ENCODE measurements around the gene KCNJ6. TPM values are rescaled to one million over a fixed set of nuclear protein-coding genes. Genes with fewer than 3 reads are reported as not detected.

The KCNJ6 gene
- total RNA-seq, 1 donor from 2014 or later, result not detected

GRCh38 chr21:37575580-37575979 lies 340.7 kb downstream of the KCNJ6 start:
- no peak for TF ChIP-seq EZH2 (IDR thresholded peaks at IDR 0.05)
- TF ChIP-seq EZH2phosphoT487 (IDR thresholded peaks at IDR 0.05), result no peak
- TF ChIP-seq CTCF (IDR thresholded peaks at IDR 0.05), result no peak
- no peaks in the 10 kb centered on the region for H4K20me1 ChIP-seq (ENCODE audit: low read depth)
- no peaks in the 10 kb centered on the region for H3K79me2 ChIP-seq (ENCODE audit: low read depth)
- no peaks in the 10 kb centered on the region for H3K4me1 Mint-ChIP-seq
- no peaks in the 10 kb centered on the region for H3K36me3 Mint-ChIP-seq
- DNase-seq (ENCODE audit: low spot score), result no peak
- no peaks in the 10 kb centered on the region for H3K27me3 ChIP-seq
- no peak overlapping the region for H2AFZ ChIP-seq (replicated peaks)
- no peak overlapping the region for H3K9ac ChIP-seq
- peaks cover 9% of the 10 kb centered on the region for H3K36me3 ChIP-seq
- H3K4me2 ChIP-seq, result no peak overlapping the region
- H3K4me1 ChIP-seq, result no peaks in the 10 kb centered on the region
- no peak overlapping the region for H3K4me3 Mint-ChIP-seq
- peaks cover 10% of the 10 kb centered on the region for H3K27me3 Mint-ChIP-seq (ENCODE audit: insufficient read depth, low read depth)
- peaks cover 30% of the 10 kb centered on the region for H3K9me3 Mint-ChIP-seq
- no peaks in the 10 kb centered on the region for H3F3A ChIP-seq (ENCODE audit: low read depth)
- no peak overlapping the region for H3K4me3 ChIP-seq
- peaks cover 6% of the 10 kb centered on the region for H3K9me3 ChIP-seq (ENCODE audit: low read depth)
- H3K27ac ChIP-seq, result no peak overlapping the region
- no peak overlapping the region for H3K27ac Mint-ChIP-seq

- H3K79me2 ChIP-seq (ENCODE audit: low read depth), result no peaks in the 10 kb centered on the region
- DNase-seq (ENCODE audit: low spot score), result no peak
- peaks cover 12% of the 10 kb centered on the region for H3K27me3 Mint-ChIP-seq (ENCODE audit: insufficient read depth, low read depth)
- no peak overlapping the region for H3K4me3 Mint-ChIP-seq
- H3F3A ChIP-seq (ENCODE audit: low read depth), result no peaks in the 10 kb centered on the region
- H3K4me3 ChIP-seq, result no peak overlapping the region
- no peaks in the 10 kb centered on the region for H3K27me3 ChIP-seq
- no peak overlapping the region for H3K27ac ChIP-seq
- no peak for TF ChIP-seq CTCF (IDR thresholded peaks at IDR 0.05)
- H3K9me3 Mint-ChIP-seq, result peaks cover 23% of the 10 kb centered on the region
- no peaks in the 10 kb centered on the region for H3K4me1 ChIP-seq
- no peak overlapping the region for H3K4me2 ChIP-seq
- peaks cover 6% of the 10 kb centered on the region for H3K9me3 ChIP-seq (ENCODE audit: low read depth)
- no peak overlapping the region for H3K27ac Mint-ChIP-seq
- no peak overlapping the region for H2AFZ ChIP-seq (replicated peaks)
- no peaks in the 10 kb centered on the region for H4K20me1 ChIP-seq (ENCODE audit: low read depth)
- H3K4me1 Mint-ChIP-seq, result no peaks in the 10 kb centered on the region
- H3K9ac ChIP-seq, result no peak overlapping the region
- H3K36me3 ChIP-seq, result peaks cover 3% of the 10 kb centered on the region
- H3K36me3 Mint-ChIP-seq, result no peaks in the 10 kb centered on the region
These were observed 341.5 kb downstream of the KCNJ6 start for GRCh38 chr21:37574751-37575150.

GRCh38 chr21:37574316-37574715 lies 341.9 kb downstream of the KCNJ6 start:
- peaks cover 6% of the 10 kb centered on the region for H3K9me3 ChIP-seq (ENCODE audit: low read depth)
- no peak for TF ChIP-seq EZH2phosphoT487 (IDR thresholded peaks at IDR 0.05)
- no peak for TF ChIP-seq EZH2 (IDR thresholded peaks at IDR 0.05)
- no peak for TF ChIP-seq CTCF (IDR thresholded peaks at IDR 0.05)
- H3K4me3 Mint-ChIP-seq, result no peak overlapping the region
- H3K27ac ChIP-seq, result no peak overlapping the region
- peaks cover 18% of the 10 kb centered on the region for H3K9me3 Mint-ChIP-seq
- H3F3A ChIP-seq (ENCODE audit: low read depth), result no peaks in the 10 kb centered on the region
- H3K36me3 Mint-ChIP-seq, result no peaks in the 10 kb centered on the region
- H4K20me1 ChIP-seq (ENCODE audit: low read depth), result no peaks in the 10 kb centered on the region
- no peaks in the 10 kb centered on the region for H3K4me1 ChIP-seq
- H3K79me2 ChIP-seq (ENCODE audit: low read depth), result no peaks in the 10 kb centered on the region
- H3K9ac ChIP-seq, result no peak overlapping the region
- no peak overlapping the region for H3K4me3 ChIP-seq
- H3K27me3 Mint-ChIP-seq (ENCODE audit: insufficient read depth, low read depth), result peaks cover 12% of the 10 kb centered on the region
- no peak for DNase-seq (ENCODE audit: low spot score)
- no peak overlapping the region for H3K27ac Mint-ChIP-seq
- peaks cover under 1% of the 10 kb centered on the region for H3K4me1 Mint-ChIP-seq
- no peaks in the 10 kb centered on the region for H3K27me3 ChIP-seq
- no peak overlapping the region for H2AFZ ChIP-seq (replicated peaks)
- H3K4me2 ChIP-seq, result no peak overlapping the region
- no peaks in the 10 kb centered on the region for H3K36me3 ChIP-seq

GRCh38 chr21:37571442-37571841 lies 344.8 kb downstream of the KCNJ6 start:
- Histone ChIP-seq H3K9me3 (ENCODE audit: low read depth) (no peaks in the 10 kb centered on the region), H3K36me3 (no peaks in the 10 kb centered on the region), H3K9ac (no peak overlapping the region), H3K79me2 (ENCODE audit: low read depth) (no peaks in the 10 kb centered on the region), H3K27ac (no peak overlapping the region), H3K4me2 (no peak overlapping the region), H4K20me1 (ENCODE audit: low read depth) (no peaks in the 10 kb centered on the region), H3F3A (ENCODE audit: low read depth) (no peaks in the 10 kb centered on the region), H3K27me3 (no peaks in the 10 kb centered on the region), H3K4me1 (no peaks in the 10 kb centered on the region), H2AFZ (replicated peaks) (no peak overlapping the region), H3K4me3 (no peak overlapping the region)
- Mint-ChIP-seq H3K4me3 (no peak overlapping the region), H3K9me3 (peaks cover 7% of the 10 kb centered on the region), H3K27ac (no peak overlapping the region), H3K27me3 (ENCODE audit: insufficient read depth, low read depth) (peaks cover 10% of the 10 kb centered on the region), H3K36me3 (no peaks in the 10 kb centered on the region), H3K4me1 (peaks cover 6% of the 10 kb centered on the region)
- no peak for TF ChIP-seq EZH2phosphoT487 (IDR thresholded peaks at IDR 0.05)
- TF ChIP-seq EZH2 (IDR thresholded peaks at IDR 0.05), result no peak
- TF ChIP-seq CTCF (IDR thresholded peaks at IDR 0.05), result no peak
- DNase-seq (ENCODE audit: low spot score), result no peak
